ENCODE data around the gene SMAP2. TPM values are rescaled to one million over a fixed set of nuclear protein-coding genes. Genes with fewer than 3 reads are reported as not detected.

The SMAP2 gene
- total and polyA plus RNA-seq, 2 donors (not counting 3 experiments of a cell fraction or from before 2014, with no cell fraction given): 8.0 to 11.1 TPM

- ChIA-PET POLR2A (no interaction called here), CTCF (interaction anchor here (0.6 to 4.3 kb wide), 38 partner anchors 8 to 466 kb away, joined by 3 to 105 read pairs (median 5); partner anchors contain the start of genes EXO5, SMAP2, ZFP69B and ZNF684)
- no peak overlapping the region for H3K9ac ChIP-seq (replicated peaks; ENCODE audit: extremely low read depth, insufficient read depth, low read length)
- H3K4me3 ChIP-seq (replicated peaks in 1 of 3; ENCODE audit: insufficient read depth in 1 of 3, low read depth in 1 of 3, low read length in 3 of 3): no peak overlapping the region
- no peaks in the 10 kb centered on the region for H4K20me1 ChIP-seq (replicated peaks; ENCODE audit: control insufficient read depth, extremely low read depth, insufficient read depth, low read length)
- intact Hi-C loops (cut with micrococcal nuclease): loop anchor here (1.0 kb wide), 1 partner anchor 294 kb away; no protein-coding TSS in a partner anchor
- dilution Hi-C loops (cut with MboI; ENCODE audit: extremely low pct_ligation_motif_present, low sequenced_read_pairs): no loop called here
- H2AFZ ChIP-seq (ENCODE audit: low read depth, low read length): no peak overlapping the region
- no peaks in the 10 kb centered on the region for H3K27me3 ChIP-seq (ENCODE audit: control insufficient read depth in 2 of 2, insufficient read depth in 2 of 2, low read length in 2 of 2)
- H3K9me3 ChIP-seq (replicated peaks; ENCODE audit: control insufficient read depth, insufficient read depth, low read length): no peaks in the 10 kb centered on the region
- no peaks in the 10 kb centered on the region for H3K36me3 ChIP-seq (ENCODE audit: control insufficient read depth in 2 of 2, extremely low read depth in 1 of 2, insufficient read depth in 2 of 2, low read length in 2 of 2)
- DNase-seq (ENCODE audit: low read depth, low spot score): peak; percentile 51
- TF ChIP-seq CTCF (IDR thresholded peaks at IDR 0.05; ENCODE audit: extremely low read depth in 1 of 2, insufficient read depth in 1 of 2, low read depth in 1 of 2, low read length in 2 of 2) (peak; percentile 67 to 82), POLR2AphosphoS5 (IDR thresholded peaks at IDR 0.05; ENCODE audit: insufficient read depth, low read depth, low read length) (no peak), GATA2 (IDR thresholded peaks at IDR 0.05; ENCODE audit: insufficient read depth, insufficient read length, low read depth, low read length) (peak; percentile 29)
- no peak overlapping the region for H3K4me2 ChIP-seq (ENCODE audit: insufficient read depth, low read length)
- H3K4me1 ChIP-seq (ENCODE audit: control insufficient read depth, extremely low read depth, insufficient read depth, low read length): no peaks in the 10 kb centered on the region
- peak; percentile 83 for FAIRE-seq
- H3K9me1 ChIP-seq (replicated peaks; ENCODE audit: control insufficient read depth, extremely low read depth, insufficient read depth, low read length): no peaks in the 10 kb centered on the region
- H3K27ac ChIP-seq (ENCODE audit: insufficient read depth, low read depth, low read length): no peak overlapping the region
- BruUV-seq (replicated peaks): no TSS peak
- no peaks in the 10 kb centered on the region for H3K79me2 ChIP-seq (ENCODE audit: control insufficient read depth, insufficient read depth, low read length)
Measured at GRCh38 chr1:40438391-40439015, 65.0 kb downstream of the SMAP2 start.

- no peaks in the 10 kb centered on the region for H3K9me1 ChIP-seq (replicated peaks; ENCODE audit: control insufficient read depth, extremely low read depth, insufficient read depth, low read length)
- intact Hi-C loops (cut with micrococcal nuclease): no loop called here
- FAIRE-seq (no peak), DNase-seq (ENCODE audit: low read depth, low spot score) (no peak)
- CTCF ChIA-PET: interaction anchor here (1.0 to 4.3 kb wide), 7 partner anchors 8 to 297 kb away, joined by 4 to 105 read pairs (median 13); no protein-coding TSS in a partner anchor
- no peaks in the 10 kb centered on the region for H3K27me3 ChIP-seq (ENCODE audit: control insufficient read depth in 2 of 2, insufficient read depth in 2 of 2, low read length in 2 of 2)
- BruUV-seq (replicated peaks): no TSS peak
- no peaks in the 10 kb centered on the region for H3K79me2 ChIP-seq (ENCODE audit: control insufficient read depth, insufficient read depth, low read length)
- POLR2A ChIA-PET: interaction anchor here (1.2 kb wide), 1 partner anchor 11 kb away, joined by 5 read pairs; the partner anchor contains the start of gene ZFP69B
- no peak overlapping the region for H3K27ac ChIP-seq (ENCODE audit: insufficient read depth, low read depth, low read length)
- H3K4me3 ChIP-seq (replicated peaks in 1 of 3; ENCODE audit: insufficient read depth in 1 of 3, low read depth in 1 of 3, low read length in 3 of 3): no peak overlapping the region
- dilution Hi-C loops (cut with MboI; ENCODE audit: extremely low pct_ligation_motif_present, low sequenced_read_pairs): no loop called here
- no peaks in the 10 kb centered on the region for H4K20me1 ChIP-seq (replicated peaks; ENCODE audit: control insufficient read depth, extremely low read depth, insufficient read depth, low read length)
- no peak overlapping the region for H3K9ac ChIP-seq (replicated peaks; ENCODE audit: extremely low read depth, insufficient read depth, low read length)
- H3K9me3 ChIP-seq (replicated peaks; ENCODE audit: control insufficient read depth, insufficient read depth, low read length): no peaks in the 10 kb centered on the region
- TF ChIP-seq EZH2 (IDR thresholded peaks at IDR 0.05; ENCODE audit: borderline replicate concordance, low read depth, low read length, severe bottlenecking): no peak
- TF ChIP-seq POLR2AphosphoS5 (IDR thresholded peaks at IDR 0.05; ENCODE audit: insufficient read depth, low read depth, low read length): no peak
- TF ChIP-seq GATA2 (IDR thresholded peaks at IDR 0.05; ENCODE audit: insufficient read depth, insufficient read length, low read depth, low read length): no peak
- no peak for TF ChIP-seq MYC (IDR thresholded peaks at IDR 0.05; ENCODE audit: low read depth, low read length)
- no peak for TF ChIP-seq CTCF (IDR thresholded peaks at IDR 0.05; ENCODE audit: extremely low read depth in 1 of 2, insufficient read depth in 1 of 2, low read depth in 1 of 2, low read length in 2 of 2)
- no peak for TF ChIP-seq JUN (IDR thresholded peaks at IDR 0.05; ENCODE audit: borderline replicate concordance, insufficient read depth, insufficient read length, low read depth)
- no peak for TF ChIP-seq MAX (IDR thresholded peaks at IDR 0.05; ENCODE audit: insufficient read depth, insufficient read length)
- no peak for TF ChIP-seq FOS (IDR thresholded peaks at IDR 0.05; ENCODE audit: borderline replicate concordance, insufficient read depth, low read length)
- no peak for TF ChIP-seq POLR2A (IDR thresholded peaks at IDR 0.05; ENCODE audit: low read depth, low read length)
- no peak overlapping the region for H2AFZ ChIP-seq (ENCODE audit: low read depth, low read length)
- H3K4me2 ChIP-seq (ENCODE audit: insufficient read depth, low read length): no peak overlapping the region
- no peaks in the 10 kb centered on the region for H3K36me3 ChIP-seq (ENCODE audit: control insufficient read depth in 2 of 2, extremely low read depth in 1 of 2, insufficient read depth in 2 of 2, low read length in 2 of 2)
- H3K4me1 ChIP-seq (ENCODE audit: control insufficient read depth, extremely low read depth, insufficient read depth, low read length): no peaks in the 10 kb centered on the region
Measured at GRCh38 chr1:40439247-40439646, 65.7 kb downstream of the SMAP2 start.
